Measurements from ENCODE around the gene SH2D4B.
"Not testable (repeated sequence)": the region's sequence is repeated elsewhere in the genome, so short reads cannot be mapped to it uniquely, and the experiment has no call there.

SH2D4B gene

DNA sequence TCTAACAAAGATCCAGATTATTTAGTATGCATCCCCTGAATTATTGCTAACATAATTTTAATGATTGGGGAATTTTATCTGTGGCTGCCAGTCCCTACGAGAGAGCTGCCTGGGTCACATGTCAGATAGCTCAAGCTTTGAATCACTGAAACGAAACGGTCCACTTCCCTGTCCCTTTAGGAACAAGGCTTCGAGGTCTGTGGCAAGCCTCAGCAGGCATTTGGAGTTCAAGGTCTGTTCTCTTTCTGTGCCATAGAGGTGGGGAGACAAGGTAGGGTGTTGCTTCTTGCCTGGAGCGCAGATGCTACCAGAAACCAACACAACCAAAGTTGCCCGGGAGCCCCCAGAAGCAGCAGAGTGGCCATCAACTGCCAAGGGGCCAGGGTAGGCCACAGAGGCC lies 13.9 kb upstream of the SH2D4B start:
- no peak for DNase-seq (ENCODE audit: low read depth in 2 of 2, low spot score in 1 of 2)

GRCh38 chr10:80524190-80524909 lies 13.4 kb upstream of the SH2D4B start:
- DNase-seq (ENCODE audit: low read depth in 2 of 2, low spot score in 1 of 2) = no peak

DNA sequence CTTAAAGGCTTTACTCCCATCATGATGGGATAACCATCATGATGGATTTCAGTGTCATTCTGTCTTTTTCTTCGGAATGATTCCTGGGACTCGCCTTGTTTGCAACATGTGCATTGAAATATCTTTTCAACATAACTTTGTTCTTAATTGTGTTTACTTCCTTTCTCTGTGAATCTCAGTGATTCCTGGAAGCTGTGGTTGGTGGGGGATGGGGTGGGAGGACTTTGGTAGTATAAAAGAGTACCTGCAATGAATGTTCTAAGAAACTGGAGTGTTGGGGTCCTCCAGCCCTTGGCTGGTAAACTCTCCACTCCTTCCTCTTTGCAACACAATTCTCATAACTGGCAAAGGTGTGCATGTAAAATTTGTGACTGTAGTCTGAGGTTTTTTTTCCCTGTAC lies 11.5 kb upstream of the SH2D4B start:
- no peak for DNase-seq (ENCODE audit: low read depth in 2 of 2, low spot score in 1 of 2)

DNA sequence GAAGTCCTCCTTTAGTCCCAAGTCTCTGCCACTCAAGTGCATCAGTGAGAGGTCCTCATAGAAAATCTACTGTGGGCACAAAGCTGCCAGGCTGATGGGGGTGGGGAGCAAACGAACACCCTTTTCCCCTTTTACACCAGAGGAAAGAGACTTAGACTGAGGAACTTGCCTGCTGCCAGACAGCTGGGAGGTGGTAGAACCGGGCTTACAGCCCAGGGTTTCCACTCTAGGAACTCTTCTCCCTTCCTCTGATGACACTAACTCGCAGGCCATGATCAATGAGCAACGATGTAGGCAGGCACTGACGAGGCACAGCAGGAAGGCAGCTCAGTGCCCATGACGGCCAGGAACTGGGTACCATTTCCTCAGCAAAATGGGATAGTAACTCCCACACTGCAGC lies 11.0 kb upstream of the SH2D4B start:
- no peak for DNase-seq (ENCODE audit: low read depth in 2 of 2, low spot score in 1 of 2)

GRCh38 chr10:80528185-80528700 lies 9.5 kb upstream of the SH2D4B start:
- DNase-seq (ENCODE audit: low read depth in 2 of 2, low spot score in 1 of 2) = no peak

GRCh38 chr10:80528901-80529300 lies 8.8 kb upstream of the SH2D4B start:
- no peak for DNase-seq (ENCODE audit: low read depth in 2 of 2, low spot score in 1 of 2)

GRCh38 chr10:80529604-80530003 lies 8.1 kb upstream of the SH2D4B start:
- DNase-seq (ENCODE audit: low read depth in 2 of 2, low spot score in 1 of 2) = no peak

DNA sequence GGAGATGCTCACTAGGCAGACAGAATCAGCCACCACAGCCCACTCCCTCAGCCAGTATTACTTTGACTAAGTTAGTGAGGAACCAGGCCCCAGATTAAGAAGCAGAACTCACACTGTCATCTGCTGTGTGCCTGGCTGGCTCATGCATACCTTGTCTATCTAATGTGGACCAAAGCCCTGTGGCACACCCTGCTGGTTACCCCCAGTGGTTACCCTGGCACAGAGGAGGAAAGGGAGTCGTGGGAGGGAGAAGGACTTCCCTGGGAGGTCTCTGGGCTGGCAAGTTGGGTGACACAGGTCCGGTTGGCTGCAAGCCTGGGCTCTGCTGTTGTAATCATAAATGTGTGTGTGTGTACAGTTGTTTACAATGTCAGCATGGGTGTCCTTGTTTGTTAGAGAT lies 7.5 kb upstream of the SH2D4B start:
- DNase-seq (ENCODE audit: low read depth in 2 of 2, low spot score in 1 of 2) = no peak

GRCh38 chr10:80530816-80531215 lies 6.9 kb upstream of the SH2D4B start:
- no peak for DNase-seq (ENCODE audit: low read depth in 2 of 2, low spot score in 1 of 2)

DNA sequence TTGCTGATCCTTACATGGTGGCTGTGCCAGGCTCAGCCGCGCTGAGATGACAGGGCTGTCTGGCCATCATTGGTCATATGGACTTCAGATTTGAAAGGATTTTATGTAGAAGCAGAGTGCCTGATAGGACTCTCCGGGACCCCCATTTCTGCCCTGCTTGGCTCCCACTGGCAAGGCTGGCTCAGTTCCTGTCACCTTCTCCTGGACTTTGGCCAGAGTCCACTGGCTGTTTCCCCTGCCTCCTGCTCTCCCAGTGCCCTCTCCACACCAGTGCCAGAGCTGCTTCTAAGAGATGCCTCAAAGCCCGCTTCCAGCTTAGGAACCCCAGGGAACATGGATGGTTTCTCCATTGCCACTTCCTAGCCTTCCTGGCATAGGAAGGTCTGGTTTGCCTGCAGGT lies 5.1 kb upstream of the SH2D4B start:
- no peak for DNase-seq (ENCODE audit: low read depth in 2 of 2, low spot score in 1 of 2)

GRCh38 chr10:80534059-80534458 lies 3.6 kb upstream of the SH2D4B start:
- not testable (repeated sequence) for DNase-seq (ENCODE audit: low read depth in 2 of 2, low spot score in 1 of 2)

DNA sequence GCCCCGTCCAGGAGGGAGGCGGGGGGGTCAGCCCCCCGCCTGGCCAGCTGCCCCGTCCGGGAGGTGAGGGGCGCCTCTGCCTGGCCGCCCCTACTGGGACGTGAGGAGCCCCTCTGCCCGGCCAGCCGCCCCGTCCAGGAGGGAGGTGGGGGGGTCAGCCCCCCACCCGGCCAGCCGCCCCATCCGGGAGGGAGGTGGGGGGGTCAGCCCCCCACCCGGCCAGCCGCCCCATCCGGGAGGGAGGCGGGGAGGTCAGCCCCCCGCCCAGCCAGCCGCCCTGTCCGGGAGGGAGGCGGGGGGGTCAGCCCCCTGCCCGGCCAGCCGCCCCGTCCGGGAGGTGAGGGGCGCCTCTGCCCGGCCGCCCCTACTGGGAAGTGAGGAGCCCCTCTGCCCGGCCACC lies 3.1 kb upstream of the SH2D4B start:
- DNase-seq (ENCODE audit: low read depth in 2 of 2, low spot score in 1 of 2) = not testable (repeated sequence)

DNA sequence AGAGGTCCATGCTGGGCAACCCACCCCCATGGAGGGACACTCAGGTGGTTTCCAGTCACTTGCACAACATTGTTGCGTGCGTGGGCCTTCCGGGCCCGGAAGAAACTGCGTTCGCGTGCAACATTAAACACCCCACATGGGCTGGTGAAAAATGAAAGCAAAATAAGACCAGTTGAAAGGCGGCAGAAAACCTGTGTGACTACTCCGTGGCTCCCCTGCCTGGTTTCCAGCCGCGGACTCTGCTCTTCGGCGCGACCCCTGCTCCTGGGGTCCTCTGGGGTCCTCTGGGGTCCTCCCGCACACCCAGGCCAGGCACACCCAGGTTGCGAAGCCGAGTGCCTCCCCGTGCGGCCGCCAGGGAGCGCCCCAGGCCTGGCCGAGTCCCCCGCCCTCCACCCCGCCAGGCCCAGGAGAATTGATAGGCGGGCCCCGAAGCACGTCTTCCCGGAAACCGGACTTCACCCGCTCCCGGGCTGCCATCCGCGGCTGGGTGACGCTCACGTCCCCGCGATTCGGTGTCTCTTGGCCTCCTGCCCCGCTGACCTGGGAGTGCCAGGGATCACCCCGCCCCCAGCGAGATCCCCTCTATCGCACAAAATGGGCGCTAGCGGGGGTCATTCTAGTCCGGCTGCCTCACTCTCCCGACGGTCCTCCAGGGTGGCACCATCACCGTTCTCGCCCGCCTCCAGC lies 1.9 kb upstream of the SH2D4B start:
- DNase-seq (ENCODE audit: low read depth in 2 of 2, low spot score in 1 of 2) = peak; percentile 51 to 53

GRCh38 chr10:80536361-80536835 lies 1.3 kb upstream of the SH2D4B start:
- DNase-seq (ENCODE audit: low read depth in 2 of 2, low spot score in 1 of 2) = no peak

DNA sequence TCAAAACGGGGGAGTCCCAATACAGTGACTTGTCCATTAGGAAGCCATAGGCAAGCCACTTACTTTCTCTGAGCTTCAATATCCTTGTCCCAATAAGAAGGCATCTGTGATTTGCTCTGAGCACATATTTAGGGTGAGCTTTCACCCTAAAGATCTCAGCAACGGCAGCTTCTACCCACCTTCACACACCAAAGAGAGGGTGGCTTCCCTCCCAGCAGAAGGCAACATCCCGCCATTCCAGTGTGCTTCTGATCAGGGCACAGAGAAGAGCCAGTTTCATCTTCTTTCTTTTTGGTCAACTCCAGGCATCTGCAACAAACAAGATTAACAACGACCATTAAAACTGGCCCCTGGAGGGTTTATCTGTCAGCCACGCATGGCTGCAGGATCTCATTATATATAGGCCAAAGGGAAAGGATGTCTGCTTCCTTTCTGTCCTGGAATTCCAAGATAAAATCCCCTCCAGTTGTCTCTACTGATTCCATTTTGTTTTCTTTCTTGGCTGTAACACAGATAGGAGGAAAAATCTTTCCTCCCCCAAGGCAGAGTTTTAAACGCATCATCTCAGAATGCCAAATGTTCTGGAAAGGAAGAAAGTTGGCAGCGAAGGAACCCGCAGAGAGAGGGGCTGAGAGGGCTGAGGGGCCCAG lies 491 bp upstream of the SH2D4B start:
- no peak for DNase-seq (ENCODE audit: low read depth in 2 of 2, low spot score in 1 of 2)

DNA sequence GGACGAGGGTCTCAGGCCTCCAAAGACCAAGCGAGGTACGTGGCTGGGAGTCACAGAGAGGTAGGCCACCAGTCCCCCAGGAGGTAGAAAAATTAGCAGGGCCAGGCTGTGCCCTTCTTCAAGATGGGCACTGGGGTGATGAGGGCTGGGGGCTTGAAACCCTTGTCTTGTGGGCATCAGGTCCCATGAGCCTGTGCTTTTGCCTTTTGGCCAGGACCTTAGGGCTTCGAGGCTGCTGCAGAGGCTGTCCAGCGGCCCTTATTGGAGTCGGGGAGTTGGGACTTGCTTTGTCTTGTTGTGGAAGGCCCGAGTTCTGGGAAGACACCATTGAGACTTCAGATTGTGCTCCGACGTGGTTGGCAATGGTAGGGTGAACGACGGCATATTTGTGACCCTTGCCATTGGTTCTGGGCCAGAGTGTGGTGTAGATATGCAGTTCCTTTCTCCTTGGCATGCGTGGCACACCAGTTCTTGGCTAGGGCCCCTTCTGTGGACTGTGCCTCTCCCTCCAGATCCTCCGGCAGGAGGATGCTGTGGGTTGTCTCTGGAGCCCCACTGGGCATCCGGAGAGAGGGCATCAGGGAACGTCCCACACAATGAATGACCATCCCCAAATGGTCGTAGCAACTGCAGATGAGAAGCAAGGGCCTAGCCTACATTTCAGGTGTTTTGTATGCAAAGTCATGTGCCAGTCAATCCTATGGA lies 931 bp downstream of the SH2D4B start:
- DNase-seq (ENCODE audit: low read depth in 2 of 2, low spot score in 1 of 2) = no peak

DNA sequence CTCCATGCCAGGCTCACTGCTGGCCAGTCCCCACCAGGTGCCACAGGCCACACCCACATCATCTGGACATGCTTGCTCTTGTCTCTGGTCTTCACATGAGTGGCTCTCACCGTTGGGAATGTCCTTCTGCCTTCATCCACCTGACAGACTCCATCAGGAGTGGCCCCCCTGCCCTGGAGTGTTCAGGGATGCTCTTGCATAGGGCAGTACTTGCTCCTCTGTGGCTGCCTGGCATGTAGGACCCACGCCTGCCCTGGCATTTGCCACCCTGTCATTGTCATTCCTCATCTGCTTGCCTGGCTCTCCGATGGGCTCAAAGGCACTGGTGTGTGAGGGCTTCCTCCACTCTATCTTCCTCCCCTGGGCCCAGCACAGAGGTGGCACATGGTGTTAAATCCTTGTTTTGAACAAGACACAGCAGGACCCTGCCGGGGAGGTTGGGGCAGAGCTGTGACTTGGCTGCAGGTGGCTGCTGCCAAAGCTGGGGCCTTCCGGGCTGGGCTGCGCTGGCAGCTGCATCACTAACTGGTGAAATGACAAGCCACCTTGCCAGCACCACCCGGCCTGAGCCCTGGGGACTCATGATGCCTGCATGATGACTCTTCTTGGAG lies 1.8 kb downstream of the SH2D4B start:
- no peak for DNase-seq (ENCODE audit: low read depth in 2 of 2, low spot score in 1 of 2)

DNA sequence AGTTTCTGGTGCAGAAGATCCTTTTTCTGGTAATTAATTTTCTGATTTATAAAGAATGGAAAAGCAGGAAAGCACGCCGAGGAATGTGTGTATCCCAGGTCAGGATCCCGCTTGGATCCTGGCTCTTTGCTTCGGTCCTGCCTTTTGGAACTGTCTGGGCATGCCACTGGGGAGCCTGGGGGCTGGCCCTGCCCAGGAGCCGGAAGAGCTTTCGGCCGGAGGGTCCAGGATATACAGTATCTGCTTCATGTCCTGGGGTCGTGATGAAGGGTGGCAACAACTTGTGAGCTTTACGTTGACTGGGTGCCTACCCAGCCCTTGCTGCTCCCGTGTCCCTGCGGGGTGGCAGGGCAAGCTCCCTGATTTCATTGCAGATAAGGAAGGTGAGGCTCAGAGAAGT lies 2.4 kb downstream of the SH2D4B start:
- no peak for DNase-seq (ENCODE audit: low read depth in 2 of 2, low spot score in 1 of 2)

GRCh38 chr10:80540618-80540980 lies 2.9 kb downstream of the SH2D4B start:
- DNase-seq (ENCODE audit: low read depth in 2 of 2, low spot score in 1 of 2) = no peak

- DNase-seq (ENCODE audit: low read depth in 2 of 2, low spot score in 1 of 2) = no peak
Measured at GRCh38 chr10:80540981-80541750, 3.5 kb downstream of the SH2D4B start.

All from stimulated activated CD8-positive, alpha-beta memory T cell treated with anti-CD3 and anti-CD28 coated beads, Interleukin-4, amount 100 ng/mL, for 4 hours (primary cell).